Measurements from ENCODE around the gene FRYL. TPM values are rescaled to one million over a fixed set of nuclear protein-coding genes. Genes with fewer than 3 reads are reported as not detected.

The FRYL gene
- total and polyA plus RNA-seq, 7 experiments from 2014 or later, result 25.4 to 126 (median 102) TPM

DNA sequence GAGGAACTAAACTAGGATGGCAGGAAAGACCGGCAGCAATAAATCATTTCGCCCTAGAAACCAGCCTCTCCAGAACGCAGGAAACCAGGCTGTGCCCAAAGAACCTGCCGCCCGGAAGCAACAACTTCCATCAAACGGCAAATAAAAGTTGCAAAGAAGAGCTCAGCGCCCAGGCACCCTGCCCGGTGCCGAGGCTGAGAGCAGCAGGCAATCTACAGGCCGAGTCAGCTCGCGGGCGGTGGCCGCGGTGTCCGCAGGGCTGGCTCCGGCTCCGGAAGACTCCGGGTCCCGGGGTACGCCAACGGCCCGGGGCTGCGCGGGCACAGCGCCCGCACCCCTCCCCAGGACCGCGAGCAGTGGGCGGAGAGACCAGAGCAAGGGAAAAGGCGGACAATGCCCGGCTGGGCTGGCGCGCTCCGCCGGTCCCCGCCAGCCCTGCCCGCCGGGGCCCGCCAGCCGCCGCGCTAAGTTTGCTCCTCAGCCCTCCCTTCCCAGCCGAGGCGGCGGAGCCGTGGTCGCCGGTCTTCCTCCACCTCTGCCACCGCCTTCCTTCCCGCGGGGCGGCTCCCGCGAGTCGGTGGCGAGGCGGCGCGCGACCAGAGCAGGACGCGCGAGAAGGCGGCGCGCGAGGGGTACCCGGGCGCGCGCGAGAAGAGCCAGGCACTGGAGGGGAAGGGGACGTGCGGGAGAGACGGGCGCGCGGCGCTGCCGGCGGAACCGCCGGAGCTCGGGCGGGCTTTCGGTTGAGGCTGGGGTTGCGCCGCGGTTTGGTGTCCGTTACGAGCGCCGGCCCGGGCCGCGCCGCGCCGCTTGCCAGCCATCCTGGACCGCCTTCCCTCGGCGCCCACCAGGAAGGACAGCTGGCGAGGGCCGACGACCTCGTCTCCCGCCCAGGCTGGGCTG, 733 bp downstream of the FRYL start:
- peaks cover 0 to 1% (median 0%) of the 10 kb centered on the region in 11 donors for H3K9me3 Mint-ChIP-seq
- intact Hi-C loops (cut with micrococcal nuclease), result loop anchor here (2.0 to 10.0 kb wide), 5 partner anchors 27 to 649 kb away; no protein-coding TSS in a partner anchor
- Histone ChIP-seq H3K4me1 (ENCODE audit: control insufficient read depth in 2 of 2, insufficient read depth in 2 of 2, low read length in 2 of 2) (peaks cover 20 to 23% of the 10 kb centered on the region in 2 donors), H3K27ac (ENCODE audit: low read depth, low read length) (peak overlapping the region; percentile 89), H3K27me3 (ENCODE audit: control insufficient read depth in 2 of 2, insufficient read depth in 2 of 2, low read length in 2 of 2) (no peaks in the 10 kb centered on the region), H3K4me3 (ENCODE audit: low read length) (peak overlapping the region; percentile 80), H3K36me3 (ENCODE audit: control insufficient read depth in 2 of 3, insufficient read depth in 3 of 3, low read length in 3 of 3) (peaks cover 0 to 4% (median 0%) of the 10 kb centered on the region in 3 experiments), H3K9me3 (ENCODE audit: control insufficient read depth in 2 of 3, low read length in 3 of 3) (no peaks in the 10 kb centered on the region)
- peak overlapping the region; percentile 76 to 96 (median 92) for H3K4me3 Mint-ChIP-seq
- H3K4me1 Mint-ChIP-seq, result peaks cover 35 to 55% (median 52%) of the 10 kb centered on the region in 7 donors
- no peaks in the 10 kb centered on the region for H3K27me3 Mint-ChIP-seq
- peak overlapping the region; percentile 65 to 92 (median 87) for H3K27ac Mint-ChIP-seq
- CTCF ChIA-PET, result interaction anchor here (4.3 kb wide), 1 partner anchor 201 kb away, joined by 23 read pairs; no protein-coding TSS in a partner anchor
- DNase-seq (peak; percentile 70 to 83 (median 74)), ATAC-seq (peak; percentile 63)
- H3K36me3 Mint-ChIP-seq, result no peaks in the 10 kb centered on the region
- POLR2A ChIA-PET, result interaction anchor here (0.6 to 2.0 kb wide), 13 partner anchors 8 to 440 kb away, joined by 3 to 23 read pairs (median 4); partner anchors contain the start of genes OCIAD1, OCIAD2 and SLAIN2

DNA sequence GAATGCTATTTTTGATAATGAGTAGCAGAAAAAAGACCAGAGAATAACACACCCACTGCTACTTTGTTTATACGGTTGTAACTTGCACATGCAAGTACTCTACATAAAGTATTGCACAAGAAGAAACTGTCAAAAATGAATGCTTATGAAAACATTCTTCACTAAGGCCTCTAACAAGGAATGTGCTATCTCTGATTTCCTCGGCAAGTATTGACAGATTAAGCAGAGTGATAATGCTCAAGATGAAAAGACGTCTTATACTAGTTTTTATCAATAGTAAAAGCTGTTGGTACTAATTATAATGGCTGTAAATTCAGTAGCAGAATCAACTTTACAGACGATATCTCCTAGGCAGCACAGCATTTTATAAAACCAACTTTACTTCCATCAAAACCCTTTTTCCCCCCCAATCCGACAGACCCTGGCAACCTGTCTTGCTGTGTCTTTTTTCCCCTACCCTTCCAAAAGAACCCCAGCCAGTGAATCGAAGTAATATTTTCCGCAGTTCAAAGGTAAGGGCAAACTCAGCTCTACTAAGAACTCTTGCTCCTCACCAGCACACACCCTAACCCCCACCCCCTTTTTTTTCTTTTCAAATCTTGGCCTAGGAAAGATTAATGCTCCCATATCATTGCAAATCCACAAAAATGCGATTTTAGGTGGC, 1.5 kb downstream of the FRYL start:
- H3K4me1 Mint-ChIP-seq, result peaks cover 37 to 63% (median 58%) of the 10 kb centered on the region in 7 donors
- H3K27ac Mint-ChIP-seq, result peak overlapping the region; percentile 65 to 92 (median 86)
- intact Hi-C loops (cut with micrococcal nuclease), result loop anchor here (1.0 to 10.0 kb wide), 6 partner anchors 26 to 648 kb away; no protein-coding TSS in a partner anchor
- H3K27me3 ChIP-seq (ENCODE audit: control insufficient read depth in 2 of 2, insufficient read depth in 2 of 2, low read length in 2 of 2), result no peaks in the 10 kb centered on the region
- H3K36me3 Mint-ChIP-seq, result peaks cover 0 to 2% (median 0%) of the 10 kb centered on the region in 5 donors
- no peak for ATAC-seq
- peaks cover 0 to 1% (median 0%) of the 10 kb centered on the region in 11 donors for H3K9me3 Mint-ChIP-seq
- POLR2A ChIA-PET, result interaction anchor here (0.6 to 1.5 kb wide), 8 partner anchors 9 to 437 kb away, joined by 3 to 5 read pairs (median 4); partner anchors contain the start of genes OCIAD2 and SLAIN2
- peaks cover 0 to 4% (median 0%) of the 10 kb centered on the region in 3 experiments for H3K36me3 ChIP-seq (ENCODE audit: control insufficient read depth in 2 of 3, insufficient read depth in 3 of 3, low read length in 3 of 3)
- peak overlapping the region; percentile 80 for H3K4me3 ChIP-seq (ENCODE audit: low read length)
- no peaks in the 10 kb centered on the region for H3K9me3 ChIP-seq (ENCODE audit: control insufficient read depth in 2 of 3, low read length in 3 of 3)
- H3K27ac ChIP-seq (ENCODE audit: low read depth, low read length), result peak overlapping the region; percentile 89
- peaks cover 21 to 23% of the 10 kb centered on the region in 2 donors for H3K4me1 ChIP-seq (ENCODE audit: control insufficient read depth in 2 of 2, insufficient read depth in 2 of 2, low read length in 2 of 2)
- peak overlapping the region; percentile 76 to 96 (median 89) for H3K4me3 Mint-ChIP-seq
- CTCF ChIA-PET, result interaction anchor here (4.3 kb wide), 1 partner anchor 200 kb away, joined by 23 read pairs; no protein-coding TSS in a partner anchor
- no peaks in the 10 kb centered on the region for H3K27me3 Mint-ChIP-seq
- DNase-seq, result peak in 4 of 9 donors; percentile 2 to 59 (median 22)

DNA sequence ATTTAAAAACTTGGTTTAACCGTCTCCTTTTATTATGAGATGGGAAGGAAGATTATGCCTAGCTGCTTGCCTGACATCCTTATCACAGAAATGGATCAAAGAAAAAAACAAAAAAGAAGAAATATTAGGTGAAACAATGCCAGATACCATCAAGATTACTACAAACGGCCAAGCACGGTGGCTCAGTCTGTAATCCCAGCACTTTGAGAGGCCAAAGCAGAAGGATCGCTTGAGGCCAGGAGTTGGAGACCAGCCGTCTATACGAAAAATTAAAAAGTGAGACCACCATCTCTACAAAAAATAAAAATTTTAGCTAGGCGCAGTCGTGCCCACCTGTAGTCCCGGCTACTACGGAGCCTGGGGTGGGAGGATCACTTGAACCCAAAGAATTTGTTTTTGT, 2.3 kb downstream of the FRYL start:
- POLR2A ChIA-PET, result no interaction called here

DNA sequence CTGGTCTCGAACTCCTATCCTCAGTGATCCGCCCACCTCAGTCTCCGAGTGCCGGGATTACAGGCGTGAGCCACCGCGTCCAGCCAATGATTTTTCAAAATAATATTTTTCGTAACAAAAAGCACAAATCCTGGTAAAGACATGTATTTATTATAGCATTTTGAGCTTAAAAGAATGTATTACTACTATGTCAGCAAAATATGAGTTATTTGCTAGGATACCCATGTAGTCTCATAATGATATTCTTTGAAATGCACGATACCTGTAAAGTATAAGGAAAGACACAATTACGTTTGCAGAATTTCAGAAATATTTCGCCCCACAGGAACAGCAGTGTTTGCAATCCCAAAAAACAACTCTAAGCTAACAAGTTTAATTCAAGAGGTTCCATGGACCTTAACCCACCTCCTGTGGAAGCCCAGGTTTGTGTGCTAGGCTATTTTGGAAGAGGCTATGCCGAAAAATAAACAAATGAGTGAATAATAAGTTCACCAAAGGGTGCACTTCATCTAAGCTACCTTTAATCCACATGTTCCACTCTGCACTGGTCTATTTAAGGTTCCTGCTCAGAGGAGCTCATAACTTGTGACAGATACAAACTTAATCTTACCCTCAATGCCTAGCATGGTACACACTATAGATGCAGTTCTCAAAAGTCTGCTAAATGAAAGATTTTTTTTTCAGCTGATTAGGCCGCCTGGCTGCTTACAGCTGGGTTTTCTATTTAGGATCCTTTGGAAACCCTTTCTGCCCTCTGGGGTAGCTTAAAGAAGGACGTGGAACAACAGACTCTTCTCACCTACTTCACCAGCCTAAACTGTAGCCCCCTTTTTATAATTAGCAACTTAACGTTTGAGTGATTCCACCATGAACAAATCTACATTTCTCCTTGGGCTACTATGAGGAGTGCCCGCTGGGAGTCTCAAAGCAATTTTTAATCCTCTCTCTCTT, 5.0 kb downstream of the FRYL start:
- H3K4me1 Mint-ChIP-seq, result peaks cover 56 to 83% (median 76%) of the 10 kb centered on the region in 7 donors
- H3K9me3 Mint-ChIP-seq, result no peaks in the 10 kb centered on the region
- CTCF ChIA-PET, result no interaction called here
- intact Hi-C loops (cut with micrococcal nuclease), result loop anchor here (5.0 to 10.0 kb wide), 2 partner anchors 33 to 90 kb away; no protein-coding TSS in a partner anchor
- Histone ChIP-seq H3K27me3 (ENCODE audit: control insufficient read depth in 2 of 2, insufficient read depth in 2 of 2, low read length in 2 of 2) (no peaks in the 10 kb centered on the region), H3K4me3 (ENCODE audit: low read length) (no peak overlapping the region), H3K36me3 (ENCODE audit: control insufficient read depth in 2 of 3, insufficient read depth in 3 of 3, low read length in 3 of 3) (peaks cover 0 to 4% (median 0%) of the 10 kb centered on the region in 3 experiments), H3K27ac (ENCODE audit: low read depth, low read length) (no peak overlapping the region), H3K9me3 (ENCODE audit: control insufficient read depth in 2 of 3, low read length in 3 of 3) (no peaks in the 10 kb centered on the region), H3K4me1 (ENCODE audit: control insufficient read depth in 2 of 2, insufficient read depth in 2 of 2, low read length in 2 of 2) (peaks cover 26 to 33% of the 10 kb centered on the region in 2 donors)
- POLR2A ChIA-PET, result interaction anchor here (1.3 kb wide), 1 partner anchor 10 kb away, joined by 3 read pairs; no protein-coding TSS in a partner anchor
- no peak for DNase-seq
- no peak for ATAC-seq
- no peaks in the 10 kb centered on the region for H3K27me3 Mint-ChIP-seq
- peak overlapping the region in 7 of 10 donors; percentile 4 to 76 (median 27) for H3K4me3 Mint-ChIP-seq
- H3K27ac Mint-ChIP-seq, result peak overlapping the region in 3 of 9 donors; percentile 16 to 21 (median 17)
- H3K36me3 Mint-ChIP-seq, result peaks cover 0 to 15% (median 10%) of the 10 kb centered on the region in 5 donors

More for the DNA sequence above, 2.3 kb downstream of the FRYL start:
- Mint-ChIP-seq H3K4me3 (peak overlapping the region; percentile 76 to 96 (median 89)), H3K27me3 (no peaks in the 10 kb centered on the region), H3K36me3 (peaks cover 0 to 3% (median 2%) of the 10 kb centered on the region in 5 donors), H3K9me3 (peaks cover 0 to 1% (median 0%) of the 10 kb centered on the region in 11 donors), H3K27ac (peak overlapping the region in 8 of 9 donors; percentile 48 to 92 (median 84)), H3K4me1 (peaks cover 45 to 71% (median 67%) of the 10 kb centered on the region in 7 donors)
- no peaks in the 10 kb centered on the region for H3K27me3 ChIP-seq (ENCODE audit: control insufficient read depth in 2 of 2, insufficient read depth in 2 of 2, low read length in 2 of 2)
- CTCF ChIA-PET, result no interaction called here
- no peaks in the 10 kb centered on the region for H3K9me3 ChIP-seq (ENCODE audit: control insufficient read depth in 2 of 3, low read length in 3 of 3)
- intact Hi-C loops (cut with micrococcal nuclease), result loop anchor here (1.0 to 10.0 kb wide), 6 partner anchors 25 to 647 kb away; no protein-coding TSS in a partner anchor
- H3K4me3 ChIP-seq (ENCODE audit: low read length), result no peak overlapping the region
- H3K27ac ChIP-seq (ENCODE audit: low read depth, low read length), result peak overlapping the region; percentile 89
- H3K4me1 ChIP-seq (ENCODE audit: control insufficient read depth in 2 of 2, insufficient read depth in 2 of 2, low read length in 2 of 2), result peaks cover 23 to 29% of the 10 kb centered on the region in 2 donors
- ATAC-seq (no peak), DNase-seq (no peak)
- peaks cover 0 to 4% (median 0%) of the 10 kb centered on the region in 3 experiments for H3K36me3 ChIP-seq (ENCODE audit: control insufficient read depth in 2 of 3, insufficient read depth in 3 of 3, low read length in 3 of 3)

DNA sequence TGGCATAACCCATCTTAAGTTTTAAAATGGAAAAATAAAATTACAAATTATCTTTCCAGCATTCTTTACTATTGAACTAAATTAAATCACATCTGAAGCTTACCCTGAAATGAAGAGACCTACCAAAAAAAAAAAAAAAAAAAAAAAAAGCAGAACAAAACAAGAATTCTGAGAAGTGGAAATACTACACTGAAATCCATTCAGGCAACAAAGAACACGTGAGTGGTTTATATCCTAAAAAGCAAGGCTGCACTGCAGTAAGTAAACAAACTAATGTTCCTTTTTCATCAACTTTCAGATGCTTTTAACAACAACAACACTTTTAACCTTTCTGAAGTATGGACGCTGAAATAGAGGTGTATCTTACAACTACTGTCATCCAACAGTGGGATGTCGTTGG, 7.5 kb downstream of the FRYL start:
- Histone ChIP-seq H3K4me3 (ENCODE audit: low read length) (no peak overlapping the region), H3K4me1 (ENCODE audit: control insufficient read depth in 2 of 2, insufficient read depth in 2 of 2, low read length in 2 of 2) (peaks cover 23 to 31% of the 10 kb centered on the region in 2 donors), H3K36me3 (ENCODE audit: control insufficient read depth in 2 of 3, insufficient read depth in 3 of 3, low read length in 3 of 3) (no peaks in the 10 kb centered on the region), H3K27ac (ENCODE audit: low read depth, low read length) (no peak overlapping the region), H3K27me3 (ENCODE audit: control insufficient read depth in 2 of 2, insufficient read depth in 2 of 2, low read length in 2 of 2) (no peaks in the 10 kb centered on the region), H3K9me3 (ENCODE audit: control insufficient read depth in 2 of 3, low read length in 3 of 3) (no peaks in the 10 kb centered on the region)
- H3K4me1 Mint-ChIP-seq, result peaks cover 57 to 88% (median 81%) of the 10 kb centered on the region in 7 donors
- ChIA-PET POLR2A (interaction anchor here (0.6 kb wide), 1 partner anchor 8 kb away, joined by 6 read pairs; no protein-coding TSS in a partner anchor), CTCF (no interaction called here)
- H3K27ac Mint-ChIP-seq, result peak overlapping the region in 2 of 9 donors; percentile 26 to 34
- H3K36me3 Mint-ChIP-seq, result peaks cover 0 to 25% (median 19%) of the 10 kb centered on the region in 5 donors
- intact Hi-C loops (cut with micrococcal nuclease), result loop anchor here in 1 of 2 donors (10.0 kb wide), 1 partner anchor 88 kb away; no protein-coding TSS in a partner anchor
- peak overlapping the region in 8 of 10 donors; percentile 8 to 70 (median 50) for H3K4me3 Mint-ChIP-seq
- ATAC-seq (no peak), DNase-seq (no peak)
- no peaks in the 10 kb centered on the region for H3K9me3 Mint-ChIP-seq
- H3K27me3 Mint-ChIP-seq, result no peaks in the 10 kb centered on the region

All from naive thymus-derived CD4-positive, alpha-beta T cell (primary cell).